Measurements from ENCODE around the gene STN1.

Gene STN1

DNA sequence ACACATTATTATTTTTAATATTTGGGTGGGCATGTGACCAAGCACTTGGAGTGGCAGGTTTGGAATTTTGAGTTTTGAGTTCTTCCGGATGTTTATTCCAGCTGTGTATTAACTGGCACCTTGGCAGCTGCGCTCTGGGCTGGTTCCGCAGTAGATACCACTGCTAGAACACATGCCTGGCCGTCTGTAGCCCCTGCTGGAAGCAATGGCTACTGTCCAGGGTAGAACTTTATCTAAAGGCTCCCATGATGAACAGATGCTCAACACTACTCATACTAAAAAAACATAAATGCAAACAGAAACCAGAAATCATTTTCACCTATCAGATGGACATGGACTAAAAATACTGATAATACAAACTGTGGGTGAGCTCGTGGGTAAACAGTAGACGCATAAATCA is 43.3 kb downstream of the STN1 start:
- Histone ChIP-seq H3K27ac (ENCODE audit: low read depth, low read length) (no peak overlapping the region), H3K27me3 (ENCODE audit: control insufficient read depth in 1 of 2, insufficient read depth in 2 of 2, low read length in 2 of 2) (no peaks in the 10 kb centered on the region), H3K9me3 (ENCODE audit: control insufficient read depth in 1 of 2, low read length in 2 of 2) (no peaks in the 10 kb centered on the region), H3K4me1 (ENCODE audit: control insufficient read depth in 1 of 2, insufficient read depth in 2 of 2, low read length in 2 of 2) (no peaks in the 10 kb centered on the region), H3K36me3 (ENCODE audit: control insufficient read depth in 1 of 2, insufficient read depth in 2 of 2, low read length in 2 of 2) (peaks cover 9 to 22% of the 10 kb centered on the region in 2 donors), H3K9ac (ENCODE audit: low read depth in 1 of 2, low read length in 2 of 2) (no peak overlapping the region), H3K4me3 (ENCODE audit: low read depth in 1 of 2, low read length in 2 of 2) (no peak overlapping the region)

DNA sequence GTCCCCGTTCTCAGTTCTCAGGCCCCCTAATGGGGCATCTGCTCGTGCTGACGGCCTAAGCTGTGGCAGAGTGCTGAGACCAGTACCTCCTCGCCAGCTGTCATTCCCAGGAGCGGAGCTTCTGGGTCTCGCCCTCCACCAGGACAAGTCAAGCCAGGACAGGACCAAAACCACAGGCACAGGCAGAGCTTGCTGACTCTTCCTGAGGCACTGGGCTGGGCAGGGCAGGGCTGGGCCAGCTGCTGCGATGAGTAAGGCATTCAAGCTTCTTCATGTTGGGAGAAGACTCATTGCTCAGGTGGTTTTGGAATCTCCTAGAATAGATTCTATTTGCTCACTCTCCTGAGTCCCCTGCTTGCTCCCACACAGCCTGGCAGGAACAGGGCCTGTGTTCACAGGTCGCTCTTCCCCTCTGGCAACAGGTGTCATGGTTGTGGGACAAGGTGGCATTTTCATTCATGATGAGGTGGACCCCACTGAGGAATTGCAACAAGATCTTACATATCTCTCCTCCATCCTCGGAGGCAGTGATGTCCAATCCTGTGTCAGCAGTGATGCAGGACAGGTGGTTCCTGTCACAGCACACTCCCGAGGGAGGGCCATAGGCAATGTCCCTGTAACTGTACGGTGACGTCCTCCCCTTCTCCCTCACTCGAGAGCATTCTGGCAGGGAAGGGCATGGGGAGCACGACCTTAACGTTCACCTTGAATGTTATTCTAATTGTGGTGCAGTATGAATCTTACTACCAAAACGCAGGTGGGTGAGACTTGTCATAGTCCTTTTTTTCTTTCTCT is 45.6 kb downstream of the STN1 start:
- H3K27ac ChIP-seq (ENCODE audit: low read depth, low read length), result no peak overlapping the region
- H3K27me3 ChIP-seq (ENCODE audit: control insufficient read depth in 1 of 2, insufficient read depth in 2 of 2, low read length in 2 of 2), result no peaks in the 10 kb centered on the region
- no peak overlapping the region for H3K4me3 ChIP-seq (ENCODE audit: low read depth in 1 of 2, low read length in 2 of 2)
- no peaks in the 10 kb centered on the region for H3K9me3 ChIP-seq (ENCODE audit: control insufficient read depth in 1 of 2, low read length in 2 of 2)
- H3K4me1 ChIP-seq (ENCODE audit: control insufficient read depth in 1 of 2, insufficient read depth in 2 of 2, low read length in 2 of 2), result no peaks in the 10 kb centered on the region
- peaks cover 0 to 8% of the 10 kb centered on the region in 2 donors for H3K36me3 ChIP-seq (ENCODE audit: control insufficient read depth in 1 of 2, insufficient read depth in 2 of 2, low read length in 2 of 2)
- no peak overlapping the region for H3K9ac ChIP-seq (ENCODE audit: low read depth in 1 of 2, low read length in 2 of 2)

DNA sequence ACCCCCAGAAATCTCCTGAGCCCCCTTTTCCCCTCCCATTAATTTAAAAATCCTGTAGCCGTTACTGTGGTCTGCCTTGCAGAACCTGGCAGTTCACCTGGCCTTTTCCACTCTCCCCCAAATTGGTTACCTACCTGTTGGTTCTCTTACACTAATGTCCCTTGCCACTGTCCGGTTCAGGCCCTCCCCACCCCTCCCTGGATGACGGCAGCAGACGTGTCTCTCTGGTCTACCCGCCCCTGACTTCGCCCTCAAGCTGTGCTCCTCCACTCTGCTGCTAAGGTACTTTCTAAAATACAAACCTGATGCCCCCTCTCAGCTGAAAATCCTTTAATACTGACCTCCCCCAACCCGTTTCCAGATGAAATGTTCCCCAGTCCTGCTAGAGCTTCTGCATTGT is 47.0 kb downstream of the STN1 start:
- H3K9me3 ChIP-seq (ENCODE audit: control insufficient read depth in 1 of 2, low read length in 2 of 2), result no peaks in the 10 kb centered on the region
- H3K9ac ChIP-seq (ENCODE audit: low read depth in 1 of 2, low read length in 2 of 2), result no peak overlapping the region
- H3K4me1 ChIP-seq (ENCODE audit: control insufficient read depth in 1 of 2, insufficient read depth in 2 of 2, low read length in 2 of 2), result no peaks in the 10 kb centered on the region
- peaks cover 0 to 3% of the 10 kb centered on the region in 2 donors for H3K36me3 ChIP-seq (ENCODE audit: control insufficient read depth in 1 of 2, insufficient read depth in 2 of 2, low read length in 2 of 2)
- H3K4me3 ChIP-seq (ENCODE audit: low read depth in 1 of 2, low read length in 2 of 2), result no peak overlapping the region
- no peak overlapping the region for H3K27ac ChIP-seq (ENCODE audit: low read depth, low read length)
- H3K27me3 ChIP-seq (ENCODE audit: control insufficient read depth in 1 of 2, insufficient read depth in 2 of 2, low read length in 2 of 2), result no peaks in the 10 kb centered on the region

DNA sequence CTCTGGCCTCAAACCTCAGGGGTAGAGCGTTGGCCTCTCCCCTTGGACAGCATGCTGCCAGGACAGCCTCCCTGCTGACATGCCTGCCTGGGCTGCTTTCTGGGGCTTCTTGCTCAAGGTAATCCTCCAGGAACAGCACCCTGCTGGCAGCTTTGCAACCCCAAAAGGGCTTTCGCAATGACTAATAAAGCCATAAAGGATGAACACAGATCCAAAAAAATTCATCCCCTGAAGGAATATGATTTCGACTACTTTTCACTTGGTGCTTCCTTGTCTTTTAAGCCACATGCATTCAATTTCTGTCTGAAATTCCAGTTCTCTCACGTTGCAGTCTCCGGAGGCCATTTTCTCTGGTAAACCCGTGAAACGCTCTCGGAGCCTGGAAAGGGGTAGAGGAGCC is 47.5 kb downstream of the STN1 start:
- Histone ChIP-seq H3K9ac (ENCODE audit: low read depth in 1 of 2, low read length in 2 of 2) (no peak overlapping the region), H3K36me3 (ENCODE audit: control insufficient read depth in 1 of 2, insufficient read depth in 2 of 2, low read length in 2 of 2) (peaks cover 0 to 3% of the 10 kb centered on the region in 2 donors), H3K4me3 (ENCODE audit: low read depth in 1 of 2, low read length in 2 of 2) (no peak overlapping the region), H3K27ac (ENCODE audit: low read depth, low read length) (no peak overlapping the region), H3K27me3 (ENCODE audit: control insufficient read depth in 1 of 2, insufficient read depth in 2 of 2, low read length in 2 of 2) (no peaks in the 10 kb centered on the region), H3K9me3 (ENCODE audit: control insufficient read depth in 1 of 2, low read length in 2 of 2) (peaks cover under 1 to 3% of the 10 kb centered on the region in 2 donors), H3K4me1 (ENCODE audit: control insufficient read depth in 1 of 2, insufficient read depth in 2 of 2, low read length in 2 of 2) (no peaks in the 10 kb centered on the region)

DNA sequence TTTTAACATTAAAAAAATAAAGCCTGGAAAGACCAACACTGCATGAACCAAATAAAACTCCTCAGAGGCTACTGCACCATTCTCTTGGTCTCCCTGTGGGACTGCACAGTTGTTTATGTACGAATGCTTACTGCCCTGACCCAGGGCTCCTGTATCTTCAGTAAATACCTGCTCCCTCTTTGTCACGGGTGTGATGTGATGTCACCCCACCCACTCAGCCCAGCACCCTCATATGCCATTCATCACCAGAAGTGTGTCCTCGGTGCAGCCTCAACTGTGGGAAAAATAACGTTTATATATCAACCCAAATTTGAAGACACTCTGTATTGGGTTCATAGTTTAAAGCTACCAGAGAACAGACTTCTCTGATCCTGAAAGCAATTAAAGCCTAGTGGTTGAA is 48.6 kb downstream of the STN1 start:
- H3K36me3 ChIP-seq (ENCODE audit: control insufficient read depth in 1 of 2, insufficient read depth in 2 of 2, low read length in 2 of 2), result peaks cover 0 to 3% of the 10 kb centered on the region in 2 donors
- no peak overlapping the region for H3K27ac ChIP-seq (ENCODE audit: low read depth, low read length)
- H3K27me3 ChIP-seq (ENCODE audit: control insufficient read depth in 1 of 2, insufficient read depth in 2 of 2, low read length in 2 of 2), result no peaks in the 10 kb centered on the region
- H3K9me3 ChIP-seq (ENCODE audit: control insufficient read depth in 1 of 2, low read length in 2 of 2), result peaks cover 5 to 8% of the 10 kb centered on the region in 2 donors
- H3K4me3 ChIP-seq (ENCODE audit: low read depth in 1 of 2, low read length in 2 of 2), result no peak overlapping the region
- H3K4me1 ChIP-seq (ENCODE audit: control insufficient read depth in 1 of 2, insufficient read depth in 2 of 2, low read length in 2 of 2), result no peaks in the 10 kb centered on the region
- no peak overlapping the region for H3K9ac ChIP-seq (ENCODE audit: low read depth in 1 of 2, low read length in 2 of 2)

DNA sequence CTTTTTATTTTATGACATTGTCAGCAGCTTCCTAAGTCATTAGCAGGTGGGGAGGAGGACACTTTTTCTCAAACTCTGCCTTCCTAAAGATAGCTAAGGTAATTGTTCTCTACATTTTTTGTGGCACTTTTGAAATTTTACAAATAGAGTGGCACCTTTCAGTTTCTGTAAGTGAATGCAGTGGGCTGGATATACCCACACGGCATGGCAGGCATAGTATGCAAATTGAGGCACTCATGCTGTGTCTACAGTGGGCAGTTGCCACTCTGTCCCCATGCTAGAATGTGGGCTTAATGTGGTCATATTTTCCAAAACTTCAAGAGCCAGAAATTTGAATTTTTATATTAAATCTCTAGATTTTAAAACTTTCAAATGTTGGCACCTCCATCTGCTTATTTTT is 49.8 kb downstream of the STN1 start:
- H3K36me3 ChIP-seq (ENCODE audit: control insufficient read depth in 1 of 2, insufficient read depth in 2 of 2, low read length in 2 of 2), result peaks cover 0 to 3% of the 10 kb centered on the region in 2 donors
- no peak overlapping the region for H3K27ac ChIP-seq (ENCODE audit: low read depth, low read length)
- H3K27me3 ChIP-seq (ENCODE audit: control insufficient read depth in 1 of 2, insufficient read depth in 2 of 2, low read length in 2 of 2), result no peaks in the 10 kb centered on the region
- no peak overlapping the region for H3K9ac ChIP-seq (ENCODE audit: low read depth in 1 of 2, low read length in 2 of 2)
- H3K9me3 ChIP-seq (ENCODE audit: control insufficient read depth in 1 of 2, low read length in 2 of 2), result peaks cover 5 to 8% of the 10 kb centered on the region in 2 donors
- H3K4me1 ChIP-seq (ENCODE audit: control insufficient read depth in 1 of 2, insufficient read depth in 2 of 2, low read length in 2 of 2), result no peaks in the 10 kb centered on the region
- no peak overlapping the region for H3K4me3 ChIP-seq (ENCODE audit: low read depth in 1 of 2, low read length in 2 of 2)

GRCh38 chr10:103861505-103861904 is 56.5 kb downstream of the STN1 start:
- no peaks in the 10 kb centered on the region for H3K36me3 ChIP-seq (ENCODE audit: control insufficient read depth in 1 of 2, insufficient read depth in 2 of 2, low read length in 2 of 2)
- no peak overlapping the region for H3K9ac ChIP-seq (ENCODE audit: low read depth in 1 of 2, low read length in 2 of 2)
- no peak overlapping the region for H3K27ac ChIP-seq (ENCODE audit: low read depth, low read length)
- no peaks in the 10 kb centered on the region for H3K27me3 ChIP-seq (ENCODE audit: control insufficient read depth in 1 of 2, insufficient read depth in 2 of 2, low read length in 2 of 2)
- peaks cover 8 to 12% of the 10 kb centered on the region in 2 donors for H3K4me1 ChIP-seq (ENCODE audit: control insufficient read depth in 1 of 2, insufficient read depth in 2 of 2, low read length in 2 of 2)
- peaks cover 5 to 8% of the 10 kb centered on the region in 2 donors for H3K9me3 ChIP-seq (ENCODE audit: control insufficient read depth in 1 of 2, low read length in 2 of 2)
- H3K4me3 ChIP-seq (ENCODE audit: low read depth in 1 of 2, low read length in 2 of 2), result no peak overlapping the region

- H3K27ac ChIP-seq (ENCODE audit: low read depth, low read length), result no peak overlapping the region
- no peaks in the 10 kb centered on the region for H3K36me3 ChIP-seq (ENCODE audit: control insufficient read depth in 1 of 2, insufficient read depth in 2 of 2, low read length in 2 of 2)
- H3K9ac ChIP-seq (ENCODE audit: low read depth in 1 of 2, low read length in 2 of 2), result no peak overlapping the region
- H3K4me1 ChIP-seq (ENCODE audit: control insufficient read depth in 1 of 2, insufficient read depth in 2 of 2, low read length in 2 of 2), result peaks cover 17 to 23% of the 10 kb centered on the region in 2 donors
- H3K27me3 ChIP-seq (ENCODE audit: control insufficient read depth in 1 of 2, insufficient read depth in 2 of 2, low read length in 2 of 2), result no peaks in the 10 kb centered on the region
- H3K4me3 ChIP-seq (ENCODE audit: low read depth in 1 of 2, low read length in 2 of 2), result no peak overlapping the region
- no peaks in the 10 kb centered on the region for H3K9me3 ChIP-seq (ENCODE audit: control insufficient read depth in 1 of 2, low read length in 2 of 2)
Measured at GRCh38 chr10:103859161-103860086, 58.6 kb downstream of the STN1 start.

DNA sequence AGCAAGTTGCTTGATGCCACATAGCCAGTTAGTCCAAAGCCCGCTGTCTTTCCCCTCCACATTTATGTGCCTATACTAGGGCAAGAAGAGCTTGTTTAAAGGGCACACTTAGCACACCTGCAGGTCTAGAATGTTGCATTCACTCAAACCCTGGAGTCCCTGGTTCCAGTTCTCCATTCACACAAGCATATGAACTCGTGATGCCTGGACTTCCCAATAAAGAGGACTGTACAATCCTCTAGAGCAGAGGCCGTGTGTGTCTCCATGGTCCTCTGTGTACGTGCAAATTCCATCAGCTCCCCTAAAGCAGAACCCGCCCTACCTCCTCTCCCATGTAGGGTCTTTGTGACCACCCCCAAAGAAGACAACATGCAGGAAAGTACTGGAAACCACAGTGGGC is 59.6 kb downstream of the STN1 start:
- no peaks in the 10 kb centered on the region for H3K9me3 ChIP-seq (ENCODE audit: control insufficient read depth in 1 of 2, low read length in 2 of 2)
- no peak overlapping the region for H3K9ac ChIP-seq (ENCODE audit: low read depth in 1 of 2, low read length in 2 of 2)
- H3K27ac ChIP-seq (ENCODE audit: low read depth, low read length), result no peak overlapping the region

DNA sequence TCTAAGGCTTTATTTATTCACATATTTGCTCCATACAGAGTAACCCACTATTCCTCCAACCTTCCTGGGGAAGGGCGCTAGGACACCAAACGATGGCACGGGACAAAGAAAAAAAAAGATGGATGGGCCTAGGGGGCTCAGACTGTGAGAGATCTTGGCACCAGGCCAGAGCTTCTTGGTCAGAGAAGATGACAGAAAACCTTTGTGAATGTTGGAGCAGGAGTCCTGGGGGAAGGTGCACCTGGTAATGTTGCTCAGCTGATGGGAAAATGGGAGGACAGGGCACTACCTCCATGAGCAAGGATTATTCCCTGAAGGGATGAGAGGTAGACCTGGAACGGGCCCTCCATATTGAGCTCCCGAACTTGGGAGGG is 61.2 kb downstream of the STN1 start:
- Histone ChIP-seq H3K4me3 (ENCODE audit: low read depth in 1 of 2, low read length in 2 of 2) (no peak overlapping the region), H3K27me3 (ENCODE audit: control insufficient read depth in 1 of 2, insufficient read depth in 2 of 2, low read length in 2 of 2) (peaks cover 0 to 4% of the 10 kb centered on the region in 2 donors), H3K27ac (ENCODE audit: low read depth, low read length) (no peak overlapping the region), H3K4me1 (ENCODE audit: control insufficient read depth in 1 of 2, insufficient read depth in 2 of 2, low read length in 2 of 2) (peaks cover 34 to 40% of the 10 kb centered on the region in 2 donors), H3K9me3 (ENCODE audit: control insufficient read depth in 1 of 2, low read length in 2 of 2) (no peaks in the 10 kb centered on the region), H3K36me3 (ENCODE audit: control insufficient read depth in 1 of 2, insufficient read depth in 2 of 2, low read length in 2 of 2) (no peaks in the 10 kb centered on the region), H3K9ac (ENCODE audit: low read depth in 1 of 2, low read length in 2 of 2) (no peak overlapping the region)

More for the DNA sequence above, 59.6 kb downstream of the STN1 start:
- peaks cover 0 to 4% of the 10 kb centered on the region in 2 donors for H3K27me3 ChIP-seq (ENCODE audit: control insufficient read depth in 1 of 2, insufficient read depth in 2 of 2, low read length in 2 of 2)
- no peaks in the 10 kb centered on the region for H3K36me3 ChIP-seq (ENCODE audit: control insufficient read depth in 1 of 2, insufficient read depth in 2 of 2, low read length in 2 of 2)
- peaks cover 27 to 34% of the 10 kb centered on the region in 2 donors for H3K4me1 ChIP-seq (ENCODE audit: control insufficient read depth in 1 of 2, insufficient read depth in 2 of 2, low read length in 2 of 2)
- H3K4me3 ChIP-seq (ENCODE audit: low read depth in 1 of 2, low read length in 2 of 2), result no peak overlapping the region
